ENCODE data around the gene ABTB2.

The ABTB2 gene

GRCh38 chr11:34124885-34125668 is 232.7 kb downstream of the ABTB2 start:
- TF ChIP-seq CTCF (IDR thresholded peaks at IDR 0.05), result no peak

- TF ChIP-seq CTCF (IDR thresholded peaks at IDR 0.05), result no peak
Measured at GRCh38 chr11:34120651-34121050, 237.2 kb downstream of the ABTB2 start.

GRCh38 chr11:34114471-34114870 is 243.3 kb downstream of the ABTB2 start:
- TF ChIP-seq CTCF (IDR thresholded peaks at IDR 0.05), result no peak

- TF ChIP-seq CTCF (IDR thresholded peaks at IDR 0.05), result no peak
Measured at GRCh38 chr11:34114014-34114413, 243.8 kb downstream of the ABTB2 start.

- TF ChIP-seq CTCF (IDR thresholded peaks at IDR 0.05), result no peak
Measured at GRCh38 chr11:34111722-34112270, 246.0 kb downstream of the ABTB2 start.

GRCh38 chr11:34105957-34106504 is 251.8 kb downstream of the ABTB2 start:
- TF ChIP-seq CTCF (IDR thresholded peaks at IDR 0.05), result no peak

- TF ChIP-seq CTCF (IDR thresholded peaks at IDR 0.05), result peak; percentile 15; the same call in 1 of the 2 replicates
Measured at GRCh38 chr11:34105079-34105956, 252.5 kb downstream of the ABTB2 start, which contains the start of gene NAT10. Gene NAT10 (plus strand): TSS chr11:34105629. CDS start chr11:34108226, 2,597 bp downstream.
